ENCODE data around the gene ANO4.
"Not testable (repeated sequence)": the region's sequence is repeated elsewhere in the genome, so short reads cannot be mapped to it uniquely, and the experiment has no call there.

ANO4 gene

DNA sequence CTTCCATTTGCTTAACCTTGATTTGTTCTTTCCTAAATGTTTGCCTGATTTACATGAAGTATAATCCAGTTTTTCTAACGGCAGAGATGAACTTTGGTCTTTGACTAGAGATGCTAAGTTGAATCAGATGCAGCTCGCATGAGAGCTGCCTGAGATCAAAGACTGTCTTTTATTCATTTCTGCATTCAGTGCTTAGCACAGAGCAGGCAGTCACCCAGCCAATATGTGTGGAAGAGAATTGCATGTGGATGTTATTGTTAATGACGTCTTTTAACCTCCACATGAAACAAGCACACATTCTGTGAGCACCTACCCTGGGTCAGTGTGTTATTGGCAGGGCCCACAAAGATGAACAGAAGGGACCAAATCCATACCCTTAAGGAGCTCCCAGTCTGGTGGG lies 316.3 kb downstream of the ANO4 start:
- no peak for DNase-seq (ENCODE audit: low read depth)
- TF ChIP-seq, protein P1, sequence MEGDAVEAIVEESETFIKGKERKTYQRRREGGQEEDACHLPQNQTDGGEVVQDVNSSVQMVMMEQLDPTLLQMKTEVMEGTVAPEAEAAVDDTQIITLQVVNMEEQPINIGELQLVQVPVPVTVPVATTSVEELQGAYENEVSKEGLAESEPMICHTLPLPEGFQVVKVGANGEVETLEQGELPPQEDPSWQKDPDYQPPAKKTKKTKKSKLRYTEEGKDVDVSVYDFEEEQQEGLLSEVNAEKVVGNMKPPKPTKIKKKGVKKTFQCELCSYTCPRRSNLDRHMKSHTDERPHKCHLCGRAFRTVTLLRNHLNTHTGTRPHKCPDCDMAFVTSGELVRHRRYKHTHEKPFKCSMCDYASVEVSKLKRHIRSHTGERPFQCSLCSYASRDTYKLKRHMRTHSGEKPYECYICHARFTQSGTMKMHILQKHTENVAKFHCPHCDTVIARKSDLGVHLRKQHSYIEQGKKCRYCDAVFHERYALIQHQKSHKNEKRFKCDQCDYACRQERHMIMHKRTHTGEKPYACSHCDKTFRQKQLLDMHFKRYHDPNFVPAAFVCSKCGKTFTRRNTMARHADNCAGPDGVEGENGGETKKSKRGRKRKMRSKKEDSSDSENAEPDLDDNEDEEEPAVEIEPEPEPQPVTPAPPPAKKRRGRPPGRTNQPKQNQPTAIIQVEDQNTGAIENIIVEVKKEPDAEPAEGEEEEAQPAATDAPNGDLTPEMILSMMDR (IDR thresholded peaks at IDR 0.05; ENCODE audit: low read depth, low read length, missing control alignments), result no peak
- no peak overlapping the region for H3K4me3 ChIP-seq (ENCODE audit: low read depth, low read length)
- in situ Hi-C loops (cut with HindIII; ENCODE audit: low sequenced_read_pairs), result no loop called here

DNA sequence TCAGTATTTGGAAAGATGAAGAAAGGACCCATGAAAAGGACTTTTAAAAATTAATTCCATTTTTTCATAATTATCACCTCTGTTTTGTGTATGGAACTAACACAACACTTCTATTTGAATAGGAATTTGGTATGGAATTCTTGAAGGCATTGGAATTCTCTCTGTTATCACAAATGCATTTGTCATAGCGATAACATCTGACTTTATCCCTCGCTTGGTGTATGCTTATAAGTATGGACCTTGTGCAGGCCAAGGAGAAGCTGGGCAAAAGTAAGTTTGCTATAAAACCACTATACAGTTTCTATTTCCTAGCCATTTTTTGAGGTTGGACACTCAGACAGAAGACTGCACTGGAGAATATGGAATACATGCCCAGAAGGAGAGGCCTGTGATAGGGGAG lies 316.9 kb downstream of the ANO4 start:
- in situ Hi-C loops (cut with HindIII; ENCODE audit: low sequenced_read_pairs), result no loop called here
- no peak overlapping the region for H3K4me3 ChIP-seq (ENCODE audit: low read depth, low read length)
- TF ChIP-seq, protein P1 (IDR thresholded peaks at IDR 0.05; ENCODE audit: low read depth, low read length, missing control alignments), result no peak
- no peak for DNase-seq (ENCODE audit: low read depth)

DNA sequence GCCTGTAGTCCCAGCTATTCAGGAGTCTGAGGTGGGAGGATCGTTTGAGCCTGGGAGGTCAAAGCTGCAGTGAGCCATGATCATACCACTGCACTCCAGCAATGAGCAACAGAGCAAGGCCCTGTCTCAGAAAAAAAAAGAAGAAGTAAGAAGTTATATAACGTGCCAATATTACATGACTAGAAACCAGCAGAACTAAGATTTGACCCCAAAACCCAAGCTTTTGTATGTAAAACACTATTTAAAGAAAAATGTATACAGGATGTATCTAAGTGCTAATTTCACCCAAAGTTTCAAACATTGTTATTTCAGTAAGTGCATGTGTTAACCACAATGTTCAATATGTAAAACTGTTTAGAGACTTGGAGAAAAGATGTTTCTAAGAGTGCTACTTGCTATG lies 320.8 kb downstream of the ANO4 start:
- TF ChIP-seq, protein P1 (IDR thresholded peaks at IDR 0.05; ENCODE audit: low read depth, low read length, missing control alignments), result no peak
- DNase-seq (ENCODE audit: low read depth), result no peak
- in situ Hi-C loops (cut with HindIII; ENCODE audit: low sequenced_read_pairs), result no loop called here
- H3K4me3 ChIP-seq (ENCODE audit: low read depth, low read length), result no peak overlapping the region

DNA sequence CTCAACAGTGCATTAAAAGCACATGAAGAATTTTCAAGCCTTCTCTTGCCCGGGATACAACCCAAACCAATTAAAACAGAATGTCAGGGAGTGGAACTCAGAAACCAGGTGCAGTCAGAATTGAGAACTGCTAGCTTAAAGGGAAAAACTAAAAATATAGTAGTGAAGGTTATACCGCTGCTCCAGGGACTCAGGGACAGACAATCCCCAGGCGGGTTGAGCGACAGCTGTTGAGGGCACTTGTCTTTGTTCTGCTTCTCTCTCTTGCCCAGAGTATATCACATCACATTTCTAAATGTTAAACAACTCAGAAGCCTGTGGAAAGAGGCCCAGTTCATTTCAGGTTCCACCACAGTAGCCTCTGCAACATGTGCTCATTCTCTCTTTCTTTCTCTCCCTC lies 322.3 kb downstream of the ANO4 start:
- no peak for DNase-seq (ENCODE audit: low read depth)
- TF ChIP-seq, protein P1 (IDR thresholded peaks at IDR 0.05; ENCODE audit: low read depth, low read length, missing control alignments), result no peak
- in situ Hi-C loops (cut with HindIII; ENCODE audit: low sequenced_read_pairs), result no loop called here
- H3K4me3 ChIP-seq (ENCODE audit: low read depth, low read length), result no peak overlapping the region

DNA sequence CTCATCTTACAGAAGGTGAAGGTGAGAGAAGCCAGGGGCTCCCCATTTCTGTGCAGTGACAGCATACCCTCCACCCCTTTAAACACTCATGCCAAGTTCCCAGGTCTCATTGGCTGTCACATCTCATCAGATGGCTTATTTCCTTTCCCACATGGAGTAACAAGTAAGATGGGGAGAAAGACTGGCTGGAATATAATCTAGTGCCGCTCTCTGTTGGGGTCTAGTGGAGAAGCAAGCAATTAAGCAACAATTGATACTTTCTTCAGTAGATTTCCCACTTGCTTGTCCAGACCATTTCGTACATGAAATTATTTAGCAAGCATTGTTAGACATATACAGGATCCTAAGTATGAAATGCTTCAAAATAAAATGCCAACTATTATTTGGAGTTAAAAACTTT lies 323.3 kb downstream of the ANO4 start:
- in situ Hi-C loops (cut with HindIII; ENCODE audit: low sequenced_read_pairs), result no loop called here
- no peak for DNase-seq (ENCODE audit: low read depth)
- TF ChIP-seq, protein P1 (IDR thresholded peaks at IDR 0.05; ENCODE audit: low read depth, low read length, missing control alignments), result no peak
- H3K4me3 ChIP-seq (ENCODE audit: low read depth, low read length), result no peak overlapping the region

DNA sequence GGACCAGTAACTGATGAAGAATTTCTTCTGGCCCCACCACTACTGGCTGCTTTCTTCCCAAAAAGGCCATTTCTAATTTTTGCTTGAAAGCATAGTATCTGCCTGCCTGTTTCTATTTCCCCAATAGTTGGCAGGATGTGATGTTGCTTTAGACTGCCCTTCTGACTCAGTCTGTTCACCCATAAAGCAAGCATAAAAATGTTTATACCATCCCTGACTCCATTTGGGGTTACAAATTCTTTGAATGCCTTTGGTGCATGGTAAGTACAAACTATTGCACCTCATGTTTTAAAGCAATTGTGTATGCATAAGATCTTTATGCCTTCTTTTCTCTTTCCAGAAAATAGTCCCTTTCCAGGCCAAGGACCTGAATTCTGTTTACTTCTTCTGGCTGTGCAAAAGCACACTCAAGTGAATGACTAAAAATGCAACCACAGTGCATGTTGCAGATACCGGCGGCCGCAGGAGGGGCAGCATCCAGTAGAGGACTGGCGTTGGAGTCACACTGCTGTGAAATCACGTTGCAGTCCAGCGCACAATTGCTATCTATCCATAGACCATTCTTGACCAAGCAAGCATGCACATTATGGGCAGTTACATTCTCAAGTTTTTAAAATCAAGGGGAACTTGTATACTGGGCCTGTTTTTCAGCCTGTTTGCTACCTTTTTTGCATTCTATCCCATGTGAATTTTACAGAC lies 333.1 kb downstream of the ANO4 start:
- in situ Hi-C loops (cut with HindIII; ENCODE audit: low sequenced_read_pairs), result no loop called here
- no peak overlapping the region for H3K4me3 ChIP-seq (ENCODE audit: low read depth, low read length)
- peak; percentile 26 for DNase-seq (ENCODE audit: low read depth)
- TF ChIP-seq, protein P1 (IDR thresholded peaks at IDR 0.05; ENCODE audit: low read depth, low read length, missing control alignments), result no peak

DNA sequence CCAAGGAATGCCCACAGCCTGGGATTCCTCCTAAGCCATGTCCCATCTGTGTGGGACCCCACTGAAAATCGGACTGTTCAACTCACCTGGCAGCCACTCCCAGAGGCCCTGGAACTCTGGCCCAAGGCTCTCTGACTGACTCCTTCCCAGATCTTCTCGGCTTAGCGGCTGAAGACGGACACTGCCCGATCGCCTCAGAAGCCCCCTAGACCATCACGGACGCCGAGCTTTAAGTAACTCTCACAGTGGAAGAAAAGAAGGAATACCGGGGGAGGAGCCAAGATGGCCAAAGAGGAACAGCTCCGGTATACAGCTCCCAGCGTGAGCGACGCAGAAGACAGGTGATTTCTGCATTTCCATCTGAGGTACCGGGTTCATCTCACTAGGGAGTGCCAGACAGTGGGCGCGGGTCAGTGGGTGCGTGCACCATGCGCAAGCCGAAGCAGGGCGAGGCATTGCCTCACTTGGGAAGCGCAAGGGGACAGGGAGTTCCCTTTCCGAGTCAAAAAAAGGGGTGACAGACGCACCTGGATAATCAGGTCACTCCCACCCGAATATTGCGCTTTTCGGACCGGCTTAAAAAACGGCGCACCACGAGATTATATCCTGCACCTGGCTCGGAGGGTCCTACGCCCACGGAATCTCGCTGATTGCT lies 351.3 kb downstream of the ANO4 start:
- H3K4me3 ChIP-seq (ENCODE audit: low read depth, low read length); in situ Hi-C loops (cut with HindIII; ENCODE audit: low sequenced_read_pairs); DNase-seq (ENCODE audit: low read depth): not testable (repeated sequence)

All from astrocyte of the cerebellum (primary cell).